ENCODE results near the gene GNAS. TPM values are rescaled to one million over a fixed set of nuclear protein-coding genes. Genes with fewer than 3 reads are reported as not detected.

The GNAS gene
- total RNA-seq, 2 donors from 2014 or later: 1,246 to 1,267 TPM

DNA sequence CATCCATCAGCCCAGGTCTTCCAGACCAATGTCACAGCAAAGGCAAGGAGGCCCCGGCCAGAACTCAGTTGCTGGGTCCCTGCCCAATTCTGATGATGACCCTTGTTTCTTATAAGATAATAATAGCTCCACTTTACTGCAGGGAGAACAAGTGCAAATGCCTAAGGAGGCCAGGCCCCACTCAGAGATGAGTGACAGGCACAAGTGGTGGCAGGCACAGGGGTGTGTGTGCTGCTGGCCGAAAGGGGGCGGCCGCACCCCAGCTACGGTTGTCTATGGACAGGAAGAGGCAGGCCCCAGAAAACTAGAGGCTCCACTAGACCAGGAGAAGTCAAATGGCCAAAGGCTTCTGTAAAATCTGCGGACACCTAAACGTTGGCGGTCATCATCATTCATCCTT is 30.4 kb upstream of the GNAS start:
- Histone ChIP-seq H3K9ac (ENCODE audit: extremely low read depth, low read length, poor library complexity, severe bottlenecking) (no peak overlapping the region), H3K4me3 (ENCODE audit: low read length) (no peak overlapping the region), H3K27me3 (ENCODE audit: control insufficient read depth, insufficient read depth, low read length, poor library complexity, severe bottlenecking) (no peaks in the 10 kb centered on the region), H3K27ac (ENCODE audit: low read depth, low read length) (no peak overlapping the region), H3K9me3 (ENCODE audit: control insufficient read depth, low read length) (no peaks in the 10 kb centered on the region), H3K36me3 (ENCODE audit: control insufficient read depth, insufficient read depth, low read length) (peaks cover 15% of the 10 kb centered on the region), H3K4me1 (ENCODE audit: control insufficient read depth, insufficient read depth, low read length) (no peaks in the 10 kb centered on the region)
- TF ChIP-seq, protein P1, sequence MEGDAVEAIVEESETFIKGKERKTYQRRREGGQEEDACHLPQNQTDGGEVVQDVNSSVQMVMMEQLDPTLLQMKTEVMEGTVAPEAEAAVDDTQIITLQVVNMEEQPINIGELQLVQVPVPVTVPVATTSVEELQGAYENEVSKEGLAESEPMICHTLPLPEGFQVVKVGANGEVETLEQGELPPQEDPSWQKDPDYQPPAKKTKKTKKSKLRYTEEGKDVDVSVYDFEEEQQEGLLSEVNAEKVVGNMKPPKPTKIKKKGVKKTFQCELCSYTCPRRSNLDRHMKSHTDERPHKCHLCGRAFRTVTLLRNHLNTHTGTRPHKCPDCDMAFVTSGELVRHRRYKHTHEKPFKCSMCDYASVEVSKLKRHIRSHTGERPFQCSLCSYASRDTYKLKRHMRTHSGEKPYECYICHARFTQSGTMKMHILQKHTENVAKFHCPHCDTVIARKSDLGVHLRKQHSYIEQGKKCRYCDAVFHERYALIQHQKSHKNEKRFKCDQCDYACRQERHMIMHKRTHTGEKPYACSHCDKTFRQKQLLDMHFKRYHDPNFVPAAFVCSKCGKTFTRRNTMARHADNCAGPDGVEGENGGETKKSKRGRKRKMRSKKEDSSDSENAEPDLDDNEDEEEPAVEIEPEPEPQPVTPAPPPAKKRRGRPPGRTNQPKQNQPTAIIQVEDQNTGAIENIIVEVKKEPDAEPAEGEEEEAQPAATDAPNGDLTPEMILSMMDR (conservative IDR thresholded peaks at IDR 0.05): peak; percentile 54
- Mint-ChIP-seq H3K27me3 (ENCODE audit: insufficient read depth) (no peaks in the 10 kb centered on the region), H3K4me1 (no peaks in the 10 kb centered on the region), H3K9me3 (peaks cover 3% of the 10 kb centered on the region), H3K4me3 (no peak overlapping the region), H3K27ac (no peak overlapping the region), H3K36me3 (ENCODE audit: low read depth) (peaks cover 34% of the 10 kb centered on the region)
- DNase-seq: no peak
- 89 to 97% methylated on average over 7 to 8 of the region's 8 CpGs for WGBS, 2 experiments (ENCODE audit: insufficient coverage in 1 of 2, insufficient read length in 1 of 2)

DNA sequence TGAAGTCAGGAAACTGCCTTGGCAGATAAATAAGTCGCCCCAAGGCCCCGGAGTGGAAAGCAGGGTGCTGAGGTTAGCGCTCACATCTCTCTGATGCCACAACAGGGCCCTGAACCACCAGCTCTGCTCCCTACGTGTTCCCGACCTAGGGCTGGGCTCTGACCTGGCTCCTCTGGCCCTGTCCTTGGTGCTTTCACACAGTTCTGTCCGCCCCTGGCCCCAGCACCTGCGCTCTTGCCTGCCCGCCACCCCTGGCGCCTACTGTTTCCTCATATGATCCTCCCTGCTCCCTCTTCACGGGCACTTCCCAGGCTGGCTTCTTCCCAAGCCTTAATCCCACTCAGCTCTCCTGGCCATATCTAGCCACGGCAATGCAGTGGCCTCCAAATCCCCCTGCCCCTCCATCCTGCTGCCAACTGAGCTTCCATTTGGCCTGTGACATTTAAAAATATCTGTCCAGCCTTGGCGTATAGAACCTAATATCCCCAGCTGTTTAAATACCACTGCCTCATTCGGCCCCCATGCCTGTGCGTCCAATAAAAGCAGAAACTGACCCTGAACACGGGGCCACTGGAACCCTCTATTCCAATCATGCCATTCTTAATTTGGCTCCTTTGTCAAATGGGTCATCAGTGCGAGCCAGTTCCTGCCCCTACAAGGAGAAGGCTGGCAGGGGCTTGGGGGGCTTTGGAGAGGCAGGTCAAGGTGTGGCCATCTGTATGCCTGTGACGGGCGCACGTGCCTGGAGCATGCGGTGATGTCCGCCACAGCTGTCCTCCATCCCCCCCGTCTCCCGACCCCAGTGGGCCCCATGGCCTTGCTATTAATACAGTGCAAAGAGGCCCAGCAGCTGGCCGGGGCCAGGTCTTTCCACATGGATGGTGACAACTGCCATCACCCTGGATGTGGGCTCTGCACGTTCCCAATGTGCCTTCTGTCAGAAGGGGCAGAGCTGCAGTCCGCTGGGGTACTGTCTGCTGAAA is 29.5 kb upstream of the GNAS start:
- WGBS, 2 experiments (ENCODE audit: insufficient coverage in 1 of 2, insufficient read length in 1 of 2): 93 to 97% methylated on average over 19 to 26 of the region's 26 CpGs
- H3K9me3 ChIP-seq (ENCODE audit: control insufficient read depth, low read length): no peaks in the 10 kb centered on the region
- H3K27ac Mint-ChIP-seq: no peak overlapping the region

DNA sequence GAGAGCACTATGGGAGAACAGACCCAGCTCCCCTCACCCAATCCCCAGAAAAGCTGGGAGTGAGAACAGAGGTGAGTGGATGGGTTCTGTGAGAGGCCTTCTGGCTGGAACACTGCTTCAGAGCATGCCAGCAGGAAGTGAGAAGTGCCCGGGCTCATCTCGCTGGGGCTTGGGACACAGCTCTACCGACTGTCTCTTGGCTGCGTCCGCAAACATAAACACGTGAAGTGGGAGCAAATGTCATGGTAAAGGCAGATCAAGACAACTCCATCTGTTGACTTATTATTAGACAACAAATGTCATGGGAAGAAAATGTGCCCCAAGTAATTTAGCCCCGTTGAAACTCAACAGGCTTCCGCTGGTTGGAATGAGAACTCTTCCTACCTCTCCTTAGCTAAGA is 27.7 kb upstream of the GNAS start:
- Histone ChIP-seq H3K27me3 (ENCODE audit: control insufficient read depth, insufficient read depth, low read length, poor library complexity, severe bottlenecking) (no peaks in the 10 kb centered on the region), H3K4me3 (ENCODE audit: low read length) (no peak overlapping the region), H3K27ac (ENCODE audit: low read depth, low read length) (no peak overlapping the region), H3K36me3 (ENCODE audit: control insufficient read depth, insufficient read depth, low read length) (peaks cover 17% of the 10 kb centered on the region), H3K9ac (ENCODE audit: extremely low read depth, low read length, poor library complexity, severe bottlenecking) (no peak overlapping the region), H3K9me3 (ENCODE audit: control insufficient read depth, low read length) (no peaks in the 10 kb centered on the region), H3K4me1 (ENCODE audit: control insufficient read depth, insufficient read depth, low read length) (no peaks in the 10 kb centered on the region)
- Mint-ChIP-seq H3K4me3 (no peak overlapping the region), H3K9me3 (peaks cover 3% of the 10 kb centered on the region), H3K27ac (no peak overlapping the region), H3K4me1 (no peaks in the 10 kb centered on the region), H3K27me3 (ENCODE audit: insufficient read depth) (no peaks in the 10 kb centered on the region), H3K36me3 (ENCODE audit: low read depth) (peaks cover 34% of the 10 kb centered on the region)
- no peak for DNase-seq
- TF ChIP-seq, protein P1 (conservative IDR thresholded peaks at IDR 0.05): no peak
- 92 to 95% methylated on average over 8 of the region's 8 CpGs for WGBS, 2 experiments (ENCODE audit: insufficient coverage in 1 of 2, insufficient read length in 1 of 2)

More for the DNA sequence above, 29.5 kb upstream of the GNAS start:
- Histone ChIP-seq H3K9ac (ENCODE audit: extremely low read depth, low read length, poor library complexity, severe bottlenecking) (no peak overlapping the region), H3K36me3 (ENCODE audit: control insufficient read depth, insufficient read depth, low read length) (peaks cover 16% of the 10 kb centered on the region), H3K4me1 (ENCODE audit: control insufficient read depth, insufficient read depth, low read length) (no peaks in the 10 kb centered on the region), H3K27me3 (ENCODE audit: control insufficient read depth, insufficient read depth, low read length, poor library complexity, severe bottlenecking) (no peaks in the 10 kb centered on the region), H3K4me3 (ENCODE audit: low read length) (no peak overlapping the region), H3K27ac (ENCODE audit: low read depth, low read length) (no peak overlapping the region)
- Mint-ChIP-seq H3K36me3 (ENCODE audit: low read depth) (peaks cover 31% of the 10 kb centered on the region), H3K4me1 (no peaks in the 10 kb centered on the region), H3K9me3 (peaks cover 3% of the 10 kb centered on the region), H3K27me3 (ENCODE audit: insufficient read depth) (no peaks in the 10 kb centered on the region), H3K4me3 (no peak overlapping the region)
- DNase-seq: no peak
- TF ChIP-seq, protein P1 (conservative IDR thresholded peaks at IDR 0.05): no peak
